Activated CD4-positive, alpha-beta T cell treated with anti-CD3 and anti-CD28 coated beads for 4 hours (primary cell): ENCODE results near the gene ATP6V0A1.
"Not testable (repeated sequence)": the region's sequence is repeated elsewhere in the genome, so short reads cannot be mapped to it uniquely, and the experiment has no call there.

Experiments
- DNase-seq, 2 donors: peaks; one replicate each; pipeline ENCODE4 v3.0.0-alpha.2; 2020

The ATP6V0A1 gene

GRCh38 chr17:42477824-42478223 lies 19.1 kb downstream of the ATP6V0A1 start:
- DNase-seq: not testable (repeated sequence)

GRCh38 chr17:42484304-42484703 lies 25.6 kb downstream of the ATP6V0A1 start:
- peak; percentile 56 to 63 for DNase-seq

- DNase-seq: no peak
These were observed 27.0 kb downstream of the ATP6V0A1 start for GRCh38 chr17:42485680-42486079.

- no peak for DNase-seq
These were observed 29.4 kb downstream of the ATP6V0A1 start for GRCh38 chr17:42488032-42488431.

- DNase-seq: no peak
These were observed 34.6 kb downstream of the ATP6V0A1 start for GRCh38 chr17:42493319-42493718.

GRCh38 chr17:42494673-42495072 lies 36.0 kb downstream of the ATP6V0A1 start:
- DNase-seq: no peak

- no peak for DNase-seq
These were observed 40.1 kb downstream of the ATP6V0A1 start for GRCh38 chr17:42498828-42499227.

GRCh38 chr17:42502091-42502490 lies 43.4 kb downstream of the ATP6V0A1 start:
- no peak for DNase-seq

GRCh38 chr17:42502926-42503325 lies 44.2 kb downstream of the ATP6V0A1 start:
- no peak for DNase-seq

GRCh38 chr17:42507671-42508070 lies 49.0 kb downstream of the ATP6V0A1 start:
- DNase-seq: no peak

GRCh38 chr17:42508426-42509165 lies 49.9 kb downstream of the ATP6V0A1 start:
- no peak for DNase-seq

- no peak for DNase-seq
These were observed 50.7 kb downstream of the ATP6V0A1 start for GRCh38 chr17:42509409-42509808.

- DNase-seq: no peak
These were observed 51.2 kb downstream of the ATP6V0A1 start for GRCh38 chr17:42509841-42510240.

GRCh38 chr17:42512246-42512645 lies 53.6 kb downstream of the ATP6V0A1 start:
- no peak for DNase-seq

- no peak for DNase-seq
These were observed 54.1 kb downstream of the ATP6V0A1 start for GRCh38 chr17:42512733-42513251.

GRCh38 chr17:42513686-42514085 lies 55.0 kb downstream of the ATP6V0A1 start:
- DNase-seq: no peak

- DNase-seq: no peak
These were observed 55.6 kb downstream of the ATP6V0A1 start for GRCh38 chr17:42514279-42514678.

GRCh38 chr17:42514867-42515266 lies 56.2 kb downstream of the ATP6V0A1 start:
- no peak for DNase-seq

GRCh38 chr17:42517516-42517915 lies 58.8 kb downstream of the ATP6V0A1 start:
- DNase-seq: peak; percentile 69 to 85

- DNase-seq: no peak
These were observed 59.5 kb downstream of the ATP6V0A1 start for GRCh38 chr17:42518046-42518754.

GRCh38 chr17:42518755-42519545 lies 60.3 kb downstream of the ATP6V0A1 start:
- DNase-seq: no peak

GRCh38 chr17:42519546-42520491 lies 61.1 kb downstream of the ATP6V0A1 start:
- no peak for DNase-seq
